GM18505 (cell line): ENCODE measurements around the gene LRRC74B.
"Not testable (repeated sequence)": the region's sequence is repeated elsewhere in the genome, so short reads cannot be mapped to it uniquely, and the experiment has no call there.

ENCODE experiments used
- ATAC-seq: cut with Tn5 transposase; IDR thresholded peaks from one replicate; pipeline ENCODE4 v1.9.1; 2021; ENCODE audit not compliant: unreplicated experiment
- POLR2A ChIP-seq: IDR thresholded peaks from 4 replicates; pipeline ENCODE4 v1.6.1; 2011; ENCODE audit warnings: borderline replicate concordance; ENCODE audit not compliant: insufficient read depth, insufficient read length; ENCODE audit errors: extremely low read depth

Gene LRRC74B

DNA sequence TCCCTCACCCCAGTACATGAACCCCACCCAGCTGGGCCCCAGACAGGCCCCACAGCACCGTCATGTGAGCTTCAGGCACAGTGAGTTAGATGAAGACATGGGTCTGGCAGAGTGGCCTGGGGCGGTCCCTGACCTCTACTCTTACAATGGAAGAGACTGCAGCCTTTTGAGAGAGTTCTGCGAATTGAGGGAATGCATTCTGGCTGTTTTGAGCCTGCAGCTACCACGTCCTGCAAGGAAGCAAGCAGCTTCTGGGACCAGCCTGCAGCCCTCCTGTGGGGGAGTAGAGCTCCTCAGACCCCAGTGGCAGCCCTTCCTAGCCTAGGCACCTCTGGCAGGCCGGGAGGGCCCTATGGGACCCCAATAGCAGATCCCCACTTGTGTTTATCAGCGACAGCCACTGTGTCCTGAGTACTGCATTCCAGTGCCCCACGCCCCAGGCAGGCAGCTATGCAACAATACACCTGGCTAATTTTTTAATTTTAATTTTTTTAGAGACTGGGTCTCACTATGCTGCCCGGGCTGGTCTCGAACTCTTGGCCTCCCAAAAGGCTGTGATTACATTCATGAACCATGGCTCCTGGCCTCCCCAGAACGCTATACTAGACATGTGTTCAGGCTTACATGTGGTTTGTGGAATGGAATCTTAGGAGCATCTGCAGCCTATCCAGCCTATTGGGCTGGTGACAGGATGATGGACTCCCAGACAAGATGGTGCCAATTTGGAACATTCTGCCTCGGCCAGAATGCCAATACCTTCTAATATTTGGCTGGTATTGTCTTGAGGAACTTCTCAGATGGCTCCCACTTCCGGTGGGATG lies 12.7 kb upstream of the LRRC74B start:
- ATAC-seq = no peak
- no peak for TF ChIP-seq POLR2A

GRCh38 chr22:21033895-21034294 lies 11.9 kb upstream of the LRRC74B start:
- no peak for TF ChIP-seq POLR2A
- no peak for ATAC-seq

- no peak for ATAC-seq
- no peak for TF ChIP-seq POLR2A
Measured at GRCh38 chr22:21034989-21035388, 10.8 kb upstream of the LRRC74B start.

DNA sequence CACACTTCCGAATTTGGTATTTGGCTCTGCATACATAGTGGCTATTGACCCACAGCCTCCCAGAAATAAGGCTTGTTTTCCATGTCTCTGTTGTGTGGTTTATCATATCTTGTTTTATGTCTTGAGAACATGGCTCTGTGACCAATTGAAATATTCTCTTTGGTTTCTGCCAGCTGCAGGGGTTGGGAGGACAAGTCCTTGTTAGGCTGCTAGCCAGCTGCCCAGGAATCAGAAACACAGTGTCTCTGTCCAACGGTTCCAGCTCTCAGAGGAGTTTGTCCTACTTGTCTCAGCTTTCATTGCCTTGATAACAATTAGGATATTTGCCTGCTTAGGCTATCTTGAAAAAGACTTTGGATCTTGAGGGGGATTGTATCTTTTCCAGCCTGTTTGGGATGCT lies 7.3 kb upstream of the LRRC74B start:
- TF ChIP-seq POLR2A = no peak
- no peak for ATAC-seq

GRCh38 chr22:21039158-21039557 lies 6.6 kb upstream of the LRRC74B start:
- not testable (repeated sequence) for ATAC-seq

DNA sequence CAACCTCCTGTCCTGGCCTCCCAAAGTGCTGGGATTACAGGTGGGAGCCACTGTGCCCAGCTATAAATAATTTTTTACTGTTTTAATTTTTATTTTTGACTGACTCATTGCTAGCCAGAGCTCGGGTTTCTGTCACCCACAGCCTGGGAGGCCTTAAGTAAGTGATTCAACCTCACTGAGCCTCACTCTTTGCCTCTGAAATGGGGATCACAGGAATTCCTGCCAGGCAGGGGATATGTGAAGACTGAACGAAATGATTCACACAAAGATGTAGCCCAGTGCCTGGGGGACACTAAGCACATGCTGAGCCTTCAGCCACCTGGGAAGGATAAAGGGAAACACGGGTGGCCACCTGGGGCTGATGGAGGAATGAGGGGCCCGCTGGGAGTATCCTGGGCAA lies 3.8 kb upstream of the LRRC74B start:
- no peak for ATAC-seq
- no peak for TF ChIP-seq POLR2A

DNA sequence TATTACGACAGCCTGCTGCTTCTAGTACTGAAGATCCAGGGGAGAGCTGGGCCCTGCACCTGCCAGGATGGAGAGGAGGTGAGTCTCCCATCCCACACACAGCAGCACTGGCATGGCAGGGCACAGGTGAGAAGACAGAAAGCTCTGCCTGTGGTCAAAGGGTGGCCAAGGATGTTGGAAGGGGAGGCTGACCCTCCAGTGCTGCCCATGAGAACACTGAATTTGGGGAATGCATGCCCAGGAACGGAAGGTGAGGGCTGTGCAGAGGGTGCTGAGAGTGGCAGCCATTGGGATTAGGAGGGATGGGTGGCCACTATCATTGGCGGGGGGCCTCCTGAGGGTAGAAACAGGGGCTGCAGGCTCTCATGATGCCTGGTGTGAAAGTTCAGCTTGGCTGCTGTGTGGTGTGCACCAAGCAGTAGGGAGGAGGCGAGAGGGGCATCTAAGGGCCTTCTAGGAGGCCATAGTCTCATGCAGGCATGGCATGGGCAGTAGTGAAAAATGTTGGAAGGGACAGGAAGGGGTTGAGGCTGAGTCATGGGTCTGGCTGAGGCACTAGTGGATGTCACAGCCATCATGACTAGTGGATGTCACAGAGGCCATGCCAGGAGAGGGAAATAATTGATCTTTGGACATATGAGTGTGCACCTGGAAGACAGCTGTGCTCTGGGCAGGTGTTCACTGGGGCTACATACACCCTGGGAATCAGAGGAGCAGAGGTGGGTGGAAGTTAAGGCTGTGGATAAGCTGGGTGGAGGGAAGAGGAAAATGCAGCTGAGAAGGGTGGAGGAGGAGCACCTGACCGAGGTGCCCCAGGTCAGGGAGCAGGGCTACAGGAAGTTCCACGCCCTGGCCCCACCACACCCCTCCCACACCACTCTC lies 2.5 kb upstream of the LRRC74B start:
- no peak for TF ChIP-seq POLR2A
- ATAC-seq = no peak

- no peak for TF ChIP-seq POLR2A
- no peak for ATAC-seq
Measured at GRCh38 chr22:21043860-21044535, 1.7 kb upstream of the LRRC74B start.

DNA sequence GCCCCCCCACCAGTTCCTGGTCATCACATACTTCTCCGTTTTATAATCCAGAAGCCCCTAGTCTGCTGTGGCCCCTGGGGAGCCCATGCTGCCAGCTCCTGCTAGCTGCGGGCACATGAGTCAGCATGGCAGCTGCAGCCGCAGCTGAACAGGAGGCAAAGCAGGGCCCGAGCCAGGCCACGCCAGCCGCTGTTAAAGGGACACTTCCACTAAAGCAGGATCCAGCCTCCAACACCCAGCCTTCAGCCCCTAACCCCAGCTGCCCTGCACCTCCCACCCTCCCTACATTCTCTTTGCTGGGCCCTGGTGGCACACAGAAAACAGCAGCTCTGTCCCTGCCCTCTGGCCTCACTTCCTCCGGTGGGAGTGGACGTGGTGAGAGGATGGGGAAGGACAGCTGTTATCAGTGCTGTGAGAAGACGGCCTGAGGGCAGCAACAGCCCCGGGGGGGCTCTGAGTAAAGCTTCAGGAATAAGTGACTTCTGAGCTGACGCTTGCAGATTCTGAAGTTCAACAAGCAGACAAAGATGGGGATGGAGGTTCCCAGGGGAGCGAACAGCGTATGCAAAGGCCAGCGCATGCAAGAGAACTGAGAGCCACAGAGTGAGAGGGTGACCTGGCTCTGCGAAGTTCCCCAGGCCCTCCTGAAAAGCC lies 688 bp upstream of the LRRC74B start:
- peak; percentile 17 for ATAC-seq
- no peak for TF ChIP-seq POLR2A

DNA sequence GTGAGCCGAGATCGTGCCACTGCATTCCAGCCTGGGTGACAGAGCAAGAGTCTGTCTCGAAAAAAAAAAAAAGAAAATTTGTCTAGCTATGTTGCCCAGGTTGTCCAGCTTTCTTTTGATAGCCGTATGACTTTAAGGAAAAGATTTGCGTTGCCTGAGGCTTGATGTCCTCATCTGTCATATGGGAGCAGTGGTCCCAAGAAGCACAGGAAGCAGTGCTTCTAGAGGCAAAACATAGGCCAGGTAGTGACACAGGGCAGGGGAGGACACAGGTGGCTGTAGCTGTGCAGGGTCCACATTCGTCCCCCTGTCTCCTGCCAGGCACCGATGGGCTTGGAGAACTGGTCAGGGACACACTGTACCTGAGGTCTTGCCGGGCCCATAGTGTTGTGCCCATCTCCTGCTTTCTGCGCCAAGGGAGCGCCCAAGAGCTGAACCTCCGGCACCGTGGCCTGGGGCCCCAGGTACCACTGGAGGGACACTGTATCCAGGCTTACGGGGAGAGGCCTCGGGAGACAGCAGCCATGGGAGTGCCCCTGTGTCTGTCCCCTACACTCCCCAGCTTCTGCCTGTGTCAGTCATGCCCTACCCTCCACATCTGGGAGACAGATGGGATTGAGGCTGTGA lies 1.4 kb downstream of the LRRC74B start:
- ATAC-seq = no peak
- TF ChIP-seq POLR2A = no peak

- ATAC-seq = no peak
- no peak for TF ChIP-seq POLR2A
Measured at GRCh38 chr22:21047730-21048129, 2.0 kb downstream of the LRRC74B start.

- not testable (repeated sequence) for ATAC-seq
Measured at GRCh38 chr22:21048448-21048847, 2.7 kb downstream of the LRRC74B start.

- not testable (repeated sequence) for ATAC-seq
Measured at GRCh38 chr22:21048965-21049364, 3.2 kb downstream of the LRRC74B start.
